CD4-positive, alpha-beta T cell treated with Interleukin-6 for 4 hours (primary cell): Measurements from ENCODE around the gene PHPT1.
"Not testable (repeated sequence)": the region's sequence is repeated elsewhere in the genome, so short reads cannot be mapped to it uniquely, and the experiment has no call there.

Experiments
- DNase-seq: peaks from one replicate; pipeline ENCODE4 v3.0.0-alpha.2; 2020; ENCODE audit warnings: mixed read lengths

PHPT1 gene

GRCh38 chr9:136837856-136838277 lies 11.3 kb upstream of the PHPT1 start:
- not testable (repeated sequence) for DNase-seq

- no peak for DNase-seq
Measured at GRCh38 chr9:136838314-136839228, 10.6 kb upstream of the PHPT1 start.

- DNase-seq = no peak
Measured at GRCh38 chr9:136839229-136840139, 9.7 kb upstream of the PHPT1 start.

GRCh38 chr9:136840140-136840876 lies 8.9 kb upstream of the PHPT1 start:
- DNase-seq = no peak

GRCh38 chr9:136840877-136841645 lies 8.1 kb upstream of the PHPT1 start:
- no peak for DNase-seq

- DNase-seq = not testable (repeated sequence)
Measured at GRCh38 chr9:136841646-136842379, 7.4 kb upstream of the PHPT1 start.

- DNase-seq = peak; percentile 81
Measured at GRCh38 chr9:136842380-136842948, 6.7 kb upstream of the PHPT1 start, which contains the start of gene AJM1. Gene AJM1 (plus strand): TSS chr9:136842478. CDS start chr9:136844415, 1,937 bp downstream.

GRCh38 chr9:136843159-136843800 lies 5.9 kb upstream of the PHPT1 start:
- DNase-seq = not testable (repeated sequence)

GRCh38 chr9:136843801-136844740 lies 5.1 kb upstream of the PHPT1 start:
- DNase-seq = peak; percentile 62

GRCh38 chr9:136844761-136845464 lies 4.3 kb upstream of the PHPT1 start:
- no peak for DNase-seq

- DNase-seq = no peak
Measured at GRCh38 chr9:136845465-136846260, 3.5 kb upstream of the PHPT1 start.

GRCh38 chr9:136846376-136847087 lies 2.7 kb upstream of the PHPT1 start:
- no peak for DNase-seq

- no peak for DNase-seq
Measured at GRCh38 chr9:136847088-136847825, 2.0 kb upstream of the PHPT1 start.

- peak; percentile 72 for DNase-seq
Measured at GRCh38 chr9:136847826-136848392, 1.3 kb upstream of the PHPT1 start.

- peak; percentile 41 for DNase-seq
Measured at GRCh38 chr9:136848393-136849037, 694 bp upstream of the PHPT1 start.
